NCI-H1105 treated with DMSO at 0.1 percent for 48 hours (cell line): ENCODE measurements around the gene CFAP77.

Source experiments
- DNase-seq: peaks from one replicate; lab custom pipeline; 2025; lab: John Stamatoyannopoulos, UW

Gene CFAP77

DNA sequence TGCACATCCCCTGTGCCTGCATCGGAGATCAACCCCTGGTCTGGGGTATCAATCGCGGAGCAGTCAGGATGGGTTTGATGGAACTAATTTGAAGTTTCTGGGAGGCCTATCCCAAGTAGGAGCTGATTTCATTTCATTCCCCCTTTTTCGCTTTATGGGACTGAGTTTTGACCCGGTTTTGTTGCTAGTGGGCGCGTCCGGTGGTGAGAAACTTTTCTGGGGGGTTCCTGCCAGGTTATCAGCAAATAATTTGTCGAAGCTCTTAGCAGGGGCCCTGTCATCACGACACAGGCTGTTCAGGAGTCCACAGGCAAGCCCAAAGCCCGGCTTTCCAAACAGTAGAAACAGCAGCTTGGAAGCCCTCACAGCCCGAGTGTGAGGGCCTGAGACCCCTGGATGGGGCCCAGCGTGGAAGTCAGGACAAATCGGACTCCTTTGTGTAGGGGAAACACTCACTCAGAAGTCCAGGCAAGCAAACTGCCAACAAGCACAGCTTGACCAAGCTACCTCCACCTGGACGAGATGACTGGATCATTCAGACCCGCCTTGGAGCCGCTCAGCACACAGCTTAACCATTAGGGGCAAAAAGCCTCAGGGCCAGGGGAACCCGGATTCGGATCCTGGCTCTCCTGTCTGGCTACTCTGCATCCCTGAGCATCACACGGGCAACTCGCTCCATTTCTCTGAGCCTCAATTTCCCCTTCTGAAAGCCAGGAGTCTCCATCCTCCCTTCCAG, 108.0 kb downstream of the CFAP77 start:
- DNase-seq, result no peak

DNA sequence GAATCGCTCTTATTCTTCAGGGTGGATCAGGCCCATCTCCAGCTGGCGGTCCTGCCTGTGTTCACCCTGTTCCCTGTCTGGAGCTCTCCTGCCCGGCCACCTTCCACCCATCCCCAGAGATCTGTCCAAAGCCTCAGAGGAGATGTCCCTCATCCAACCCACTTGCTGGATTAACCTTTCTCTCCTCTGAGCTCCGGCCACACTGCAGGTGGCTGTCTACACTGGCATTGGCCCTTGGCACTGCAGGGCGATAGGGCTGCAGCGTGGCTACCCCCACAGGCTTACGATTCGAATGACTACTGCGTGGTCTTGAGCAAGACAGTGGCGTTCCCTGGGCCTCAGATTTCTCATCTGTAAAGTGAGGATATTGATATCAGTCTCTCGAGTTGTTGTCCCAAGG, 108.6 kb downstream of the CFAP77 start:
- no peak for DNase-seq

DNA sequence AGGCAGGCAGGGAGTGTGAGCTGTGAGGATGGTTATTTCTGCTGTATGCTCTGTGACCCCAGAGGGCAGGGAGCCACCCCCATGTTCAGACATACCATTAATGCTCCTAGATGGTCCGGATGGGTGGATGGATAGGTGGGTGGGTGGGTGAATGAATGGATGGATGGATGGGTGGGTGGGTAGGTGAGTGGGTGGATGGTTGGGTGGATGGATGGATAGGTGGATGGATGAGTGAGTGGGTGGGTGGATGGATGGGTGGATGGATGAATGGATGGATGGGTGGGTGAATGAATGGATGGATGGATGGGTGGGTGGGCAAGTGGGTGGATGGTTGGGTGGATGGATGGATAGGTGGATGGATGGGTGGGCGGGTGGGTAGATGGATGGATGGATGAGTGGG, 109.0 kb downstream of the CFAP77 start:
- no peak for DNase-seq

DNA sequence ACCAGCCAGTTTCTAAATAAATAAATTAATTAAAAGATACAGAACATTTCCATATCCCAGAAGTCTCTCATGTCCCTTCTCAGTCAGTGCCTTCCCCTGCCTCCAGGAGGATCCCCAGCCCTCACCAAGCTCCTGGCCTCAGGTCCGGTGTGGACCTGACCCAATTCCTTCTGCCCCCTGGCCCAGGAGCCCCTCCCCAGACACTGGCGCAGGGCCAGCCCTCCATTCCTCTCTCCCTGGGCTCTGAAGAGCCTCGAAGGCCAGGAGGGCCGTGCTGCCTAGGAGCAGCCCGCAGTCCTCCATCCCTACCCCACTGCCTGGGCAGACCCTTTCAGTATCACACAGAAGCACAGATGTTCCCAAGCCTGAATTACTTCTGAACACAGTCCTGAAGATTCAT, 110.6 kb downstream of the CFAP77 start:
- DNase-seq, result no peak

DNA sequence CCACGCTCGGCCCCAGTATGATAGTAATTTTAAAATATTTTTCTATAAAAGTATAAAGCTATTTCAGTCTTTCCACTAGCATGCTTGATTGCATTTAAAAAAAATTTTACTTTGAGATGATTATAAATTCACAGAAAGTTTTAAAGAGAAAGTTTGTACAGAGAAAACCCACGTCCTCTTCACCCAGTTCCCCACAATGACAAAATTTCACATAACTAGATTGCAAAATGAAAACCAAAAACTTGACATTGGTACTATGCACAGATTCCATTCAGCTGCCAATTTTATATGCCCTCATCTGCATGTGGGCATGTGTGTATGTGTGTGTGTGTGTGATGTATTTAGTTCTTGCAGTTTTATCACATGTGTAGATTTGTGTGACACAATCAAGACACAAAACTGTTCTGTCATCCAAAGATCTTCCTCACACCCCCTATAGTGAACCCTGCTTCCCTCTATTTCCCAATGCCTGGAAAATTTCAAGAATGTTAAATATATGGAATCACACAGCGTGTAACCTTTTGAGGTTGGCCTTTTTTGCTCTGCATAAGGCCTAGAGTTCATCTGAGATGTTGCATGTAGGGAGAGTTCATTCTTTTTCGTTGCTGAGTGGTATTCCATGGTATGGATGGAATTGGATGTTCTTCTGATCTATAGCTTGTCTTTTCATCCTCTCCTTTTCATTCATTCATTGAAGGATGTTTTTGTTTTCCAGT, 115.5 kb downstream of the CFAP77 start:
- no peak for DNase-seq

DNA sequence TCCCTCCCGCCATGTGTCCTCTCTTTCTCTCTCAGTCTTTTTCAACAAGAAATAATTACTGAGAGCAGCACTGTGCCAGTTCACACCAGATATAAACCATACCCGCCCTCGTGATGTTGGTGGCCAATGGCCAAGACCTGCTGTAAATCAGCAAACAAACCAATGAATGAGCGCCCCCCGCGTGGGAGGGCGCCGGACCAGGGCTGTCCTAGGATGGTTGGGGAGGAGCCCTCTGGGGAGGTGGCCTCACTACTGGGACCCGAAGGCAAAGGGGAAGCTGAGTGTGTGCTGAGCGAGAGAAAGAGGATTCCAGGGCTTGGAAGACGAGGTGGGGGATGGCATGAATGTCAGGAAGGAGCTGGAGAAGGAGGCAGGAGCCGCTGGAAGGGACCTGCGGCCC, 121.2 kb downstream of the CFAP77 start:
- DNase-seq, result no peak

DNA sequence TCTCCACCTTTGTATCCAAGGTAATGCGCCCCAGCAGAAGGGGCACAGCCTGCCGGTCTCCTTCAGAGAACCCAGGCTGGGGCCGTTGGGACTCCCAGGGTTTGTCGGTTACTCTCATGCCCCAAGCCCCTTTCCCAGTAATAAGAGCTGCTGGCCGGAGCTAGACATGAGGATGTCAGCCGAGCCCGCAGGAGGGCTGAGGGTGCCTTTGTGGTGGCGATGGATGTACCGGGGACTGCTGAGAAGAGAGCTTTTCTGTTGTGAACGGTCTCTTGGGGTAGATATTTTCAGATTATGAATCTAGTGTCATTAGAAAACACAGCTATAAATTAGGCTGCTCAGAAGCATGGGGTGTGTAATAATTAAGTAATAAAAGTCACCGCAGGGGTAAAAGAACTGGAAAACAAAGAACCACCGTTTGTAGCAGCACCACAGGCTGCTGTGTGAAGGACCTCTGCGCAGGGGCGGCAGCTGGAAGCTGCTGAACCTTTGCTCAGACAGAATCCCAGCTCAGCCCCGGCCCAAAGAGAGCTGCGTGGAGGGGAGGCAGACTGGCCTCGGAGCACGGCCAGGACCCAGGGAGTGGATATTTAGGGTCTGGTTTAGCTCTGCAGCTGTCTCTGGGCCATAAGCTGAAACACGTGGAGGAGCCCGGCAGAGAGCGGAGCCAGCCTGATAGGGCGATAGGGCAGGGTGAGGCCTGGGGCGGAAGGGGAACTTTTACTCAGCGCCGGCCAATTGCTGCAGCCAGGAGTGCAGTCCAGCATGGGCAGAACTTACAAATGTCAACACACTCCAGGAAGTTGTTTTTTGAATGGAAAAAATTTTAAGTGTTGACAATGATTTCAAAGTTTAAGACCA, 121.9 kb downstream of the CFAP77 start:
- DNase-seq, result no peak

DNA sequence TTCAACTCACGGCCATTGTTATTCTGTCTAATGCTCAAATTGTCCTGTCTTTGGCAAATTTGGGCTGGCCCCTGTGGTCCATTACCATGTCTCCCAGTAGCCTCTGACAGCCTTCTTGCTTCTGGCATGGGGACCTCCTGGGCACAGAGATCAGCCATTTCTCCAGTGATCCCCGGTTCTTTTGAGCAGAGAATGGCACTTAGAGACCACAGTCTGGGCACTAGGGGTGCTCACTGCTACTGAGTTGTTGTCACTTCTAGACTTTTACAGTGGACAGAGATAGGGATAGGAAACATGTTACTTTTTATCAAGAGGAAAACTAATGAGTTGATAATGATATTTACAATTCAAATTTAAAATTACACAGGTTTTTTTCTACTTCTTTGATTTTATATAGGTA, 124.8 kb downstream of the CFAP77 start:
- no peak for DNase-seq

DNA sequence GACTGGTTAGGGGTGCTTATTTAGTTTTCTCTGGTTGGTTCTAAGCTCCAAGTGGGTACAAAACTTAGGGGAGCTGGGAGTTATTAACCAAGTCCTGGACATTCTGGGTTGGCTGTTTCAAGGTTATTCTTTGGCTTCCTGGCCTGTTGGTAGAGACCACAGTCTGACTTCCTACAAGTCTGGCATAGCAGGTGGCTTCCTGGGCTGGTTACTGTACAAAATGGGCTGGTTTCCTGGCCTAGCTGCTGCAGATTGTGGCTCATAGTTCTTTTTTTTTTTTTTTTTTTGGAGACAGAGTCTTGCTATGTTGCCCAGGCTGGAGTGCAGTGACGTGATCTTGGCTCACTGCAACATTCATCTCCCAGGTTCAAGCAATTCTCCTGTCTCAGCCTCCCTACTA, 126.1 kb downstream of the CFAP77 start:
- no peak for DNase-seq

DNA sequence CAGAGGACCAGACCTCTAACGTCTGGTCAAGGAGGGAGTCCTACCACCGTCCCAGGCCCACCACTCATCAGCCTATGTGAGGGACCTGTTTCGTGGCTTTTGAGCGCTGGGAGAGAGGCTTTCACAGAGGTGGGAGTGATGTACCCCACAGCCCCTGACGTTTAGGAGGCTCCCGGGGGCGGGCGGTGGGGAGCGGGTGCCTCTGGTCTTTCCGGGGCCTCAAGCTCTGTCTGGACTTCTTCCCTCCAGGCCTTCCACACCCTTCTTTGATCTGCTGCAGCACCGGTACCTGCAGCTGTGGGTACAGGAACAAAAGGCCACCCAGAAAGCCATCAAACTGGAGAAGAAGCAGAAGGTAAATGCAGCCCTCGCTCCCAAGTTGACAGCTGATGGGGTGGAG, 127.3 kb downstream of the CFAP77 start:
- no peak for DNase-seq

DNA sequence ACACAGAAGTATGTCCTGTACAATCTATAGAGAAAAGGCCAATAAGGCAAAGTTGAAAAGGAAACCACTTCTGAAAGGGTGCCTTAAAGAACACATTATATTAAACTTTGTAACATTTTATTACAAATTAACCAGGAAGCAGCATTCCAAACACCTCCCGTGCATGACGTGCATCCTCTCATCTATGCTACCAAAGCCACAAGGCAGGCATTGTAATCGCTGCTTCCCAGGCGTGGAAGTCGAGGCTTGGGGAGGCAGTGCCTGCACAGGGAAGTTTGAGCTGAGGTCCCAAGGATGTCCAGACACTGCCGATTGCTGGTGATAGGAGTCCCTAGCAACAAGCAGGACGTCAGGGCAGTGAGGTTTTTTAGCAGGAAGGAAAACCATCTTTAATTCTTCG, 128.1 kb downstream of the CFAP77 start:
- no peak for DNase-seq

DNA sequence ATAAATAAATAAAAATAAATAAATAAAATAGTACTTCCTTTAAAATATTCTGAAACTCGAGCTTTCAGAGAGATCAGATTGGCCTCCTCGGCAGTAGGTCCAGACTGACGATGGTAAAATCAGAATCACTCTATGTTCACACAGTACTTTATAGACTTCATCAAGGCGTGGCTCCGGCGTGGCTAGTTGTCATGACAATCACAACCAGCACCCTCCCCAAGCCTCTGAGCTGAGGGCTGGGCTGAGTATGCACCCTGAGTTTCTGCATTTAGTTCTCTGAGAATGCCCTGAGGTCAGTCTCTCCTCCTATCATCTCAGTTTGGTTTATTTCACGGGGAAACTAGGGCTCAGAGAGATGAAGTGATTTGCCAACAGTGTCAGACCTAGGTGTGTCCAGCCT, 129.1 kb downstream of the CFAP77 start:
- no peak for DNase-seq

DNA sequence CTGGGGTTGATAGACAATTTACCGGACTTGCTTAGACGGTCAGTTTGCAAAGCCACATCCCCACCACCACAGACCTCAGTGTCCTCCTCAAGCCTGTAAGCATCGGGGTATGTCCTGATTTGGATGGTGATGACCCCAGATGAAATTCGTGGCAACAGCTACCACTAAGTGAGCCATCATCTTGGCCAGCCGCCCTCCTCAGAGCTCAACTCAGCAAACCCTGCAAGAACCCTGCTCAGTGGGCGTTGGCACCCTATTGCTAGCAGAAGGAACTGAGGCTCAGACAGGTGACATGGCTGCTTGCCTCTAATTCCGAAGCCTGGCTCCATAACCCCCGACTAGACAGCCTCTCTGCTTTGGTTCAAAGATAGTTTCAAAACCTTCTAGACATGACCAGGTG, 131.0 kb downstream of the CFAP77 start:
- DNase-seq, result no peak

DNA sequence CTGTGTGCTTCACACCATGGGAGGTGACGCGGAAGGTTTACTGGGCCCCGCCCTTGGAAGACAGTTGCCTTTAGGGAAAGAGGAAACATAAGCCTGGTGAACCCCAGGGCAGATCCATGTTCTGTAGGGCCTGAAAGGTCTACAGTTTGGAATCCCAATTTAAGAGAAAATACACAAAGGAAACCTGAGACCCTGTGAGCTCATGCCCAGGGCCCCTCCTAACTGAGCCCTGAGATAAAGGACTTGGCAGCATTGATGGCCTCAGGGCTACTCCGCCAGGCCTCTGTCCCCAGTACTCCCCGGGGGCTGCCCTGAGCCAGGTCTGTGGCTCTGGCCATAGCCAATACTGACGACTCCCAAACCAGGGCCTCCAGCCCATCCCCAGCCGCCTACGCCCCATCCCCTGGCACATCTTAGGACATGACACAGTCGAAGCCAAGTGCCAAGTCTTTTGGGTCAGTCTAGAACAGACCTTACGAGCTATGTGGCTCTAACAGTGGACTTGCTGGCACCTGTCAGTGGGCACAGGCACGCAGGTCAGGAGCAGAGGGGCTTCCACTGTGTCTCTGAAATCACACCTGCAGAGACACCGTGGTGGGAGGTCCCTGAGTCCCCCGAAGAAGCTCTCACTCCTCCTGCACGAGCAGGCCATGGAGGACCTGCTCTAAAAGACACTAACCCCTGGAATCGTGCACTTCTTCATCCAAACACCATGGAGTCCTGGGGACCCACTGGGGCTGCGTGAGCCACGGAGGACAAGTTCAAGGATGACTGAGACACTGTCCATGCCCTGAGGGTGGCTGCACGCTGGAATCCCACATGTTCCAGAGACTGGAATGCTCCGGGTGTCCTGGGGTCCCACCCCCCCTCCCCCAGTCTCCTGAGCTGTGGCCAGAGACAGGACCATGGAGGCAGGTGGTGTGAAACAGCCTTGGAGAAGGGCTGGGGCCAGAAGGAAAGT, 132.1 kb downstream of the CFAP77 start:
- no peak for DNase-seq

DNA sequence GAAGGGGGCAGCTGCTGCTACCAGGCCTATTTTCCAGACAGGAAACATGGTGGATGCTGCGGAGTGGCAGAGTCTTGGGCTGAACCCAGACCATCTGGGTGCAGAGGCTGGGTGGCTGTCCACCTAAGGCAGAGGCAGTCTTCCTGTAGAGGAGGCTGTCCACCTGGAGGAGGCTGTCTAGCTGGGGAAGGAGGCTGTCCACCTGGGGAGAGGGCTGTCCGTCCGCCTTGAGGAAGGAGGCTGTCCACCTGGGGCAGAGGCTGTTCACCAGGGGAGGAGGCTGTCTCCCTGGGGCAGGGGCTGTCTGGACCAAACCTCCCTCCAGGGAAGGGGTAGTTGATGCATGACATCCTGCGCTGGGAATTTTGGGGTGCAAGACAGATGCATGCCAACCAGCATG, 133.2 kb downstream of the CFAP77 start:
- DNase-seq, result no peak

DNA sequence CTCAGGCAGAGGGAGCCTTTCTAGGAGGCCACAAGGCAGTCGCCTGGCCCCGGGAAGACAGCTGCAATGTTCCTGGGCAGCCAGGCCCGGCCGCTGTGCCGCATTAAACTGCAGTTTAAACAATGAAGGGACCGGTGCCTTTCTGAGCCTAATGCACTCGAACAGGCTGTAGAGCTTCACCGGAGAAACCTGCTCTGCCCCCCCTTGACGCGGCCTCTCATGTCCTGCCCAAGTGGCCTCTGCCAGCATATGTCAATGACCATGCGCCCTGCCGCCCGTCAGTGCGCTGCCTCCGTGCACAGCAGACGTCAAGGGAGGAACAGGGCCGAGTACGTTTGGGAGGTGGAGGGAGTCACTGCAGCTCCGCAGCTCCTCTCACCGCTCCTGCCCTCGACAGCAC, 133.9 kb downstream of the CFAP77 start:
- no peak for DNase-seq

DNA sequence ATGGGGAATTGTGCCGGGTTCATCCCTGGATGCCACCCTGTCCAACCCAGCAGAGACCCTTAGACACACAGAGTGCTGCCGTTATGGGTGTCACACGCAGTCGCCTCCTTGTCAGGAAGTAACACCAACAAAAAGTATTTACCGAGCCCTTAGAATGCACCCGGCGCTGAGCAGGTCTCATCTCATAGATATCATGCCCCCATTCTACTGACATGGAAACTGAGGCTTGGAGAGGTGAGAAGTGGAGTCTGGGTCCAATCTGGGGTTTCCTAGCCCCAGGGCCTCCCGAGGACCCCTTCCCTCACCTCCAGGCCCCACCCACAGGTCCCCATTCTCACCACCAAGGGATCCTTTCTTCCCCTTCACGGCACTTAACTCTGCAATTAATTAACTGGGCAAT, 135.6 kb downstream of the CFAP77 start:
- no peak for DNase-seq

DNA sequence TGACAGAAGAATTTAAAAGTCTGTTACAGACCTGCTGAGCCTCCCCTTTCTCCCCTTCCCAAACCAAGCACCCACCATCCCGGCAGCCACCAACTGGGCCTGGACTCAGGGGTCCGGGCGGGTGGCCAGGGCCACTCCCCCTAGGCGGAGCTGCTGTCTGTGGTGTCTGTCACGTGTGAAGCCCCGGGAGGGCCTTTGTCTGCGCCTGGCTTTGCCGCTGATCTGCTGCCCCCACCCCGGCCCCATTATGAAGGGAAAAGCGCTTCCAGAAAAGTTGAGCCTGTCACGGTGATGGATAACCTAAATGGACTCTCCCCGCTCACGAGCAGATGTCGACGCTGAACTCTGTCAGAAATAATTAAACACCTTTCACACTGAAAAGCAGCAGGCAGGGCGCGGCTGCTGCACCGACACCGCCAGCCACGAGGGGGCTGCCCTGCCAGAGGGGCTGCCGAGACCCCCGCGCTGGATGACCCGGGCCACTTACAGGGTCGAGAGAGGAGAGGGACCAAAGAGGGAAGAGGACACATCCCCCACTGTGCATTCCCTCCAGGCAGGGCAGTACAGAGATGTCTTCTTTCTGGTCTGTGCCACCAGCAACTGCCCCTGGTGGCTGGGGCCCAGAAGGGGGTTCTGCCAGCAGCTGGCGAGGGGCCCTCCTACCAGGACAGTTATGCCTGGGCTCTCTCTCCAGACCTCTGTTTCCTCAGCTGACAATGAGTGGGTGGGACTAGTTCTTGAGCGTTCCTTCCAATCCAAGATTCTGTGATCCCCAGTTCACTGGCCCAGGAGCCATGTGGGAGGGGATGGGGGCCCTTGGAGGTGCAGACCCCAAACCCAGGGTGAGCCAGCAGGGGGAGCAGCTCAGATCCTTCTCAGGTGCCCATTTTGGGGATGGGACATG, 136.4 kb downstream of the CFAP77 start:
- DNase-seq, result peak; percentile 79

DNA sequence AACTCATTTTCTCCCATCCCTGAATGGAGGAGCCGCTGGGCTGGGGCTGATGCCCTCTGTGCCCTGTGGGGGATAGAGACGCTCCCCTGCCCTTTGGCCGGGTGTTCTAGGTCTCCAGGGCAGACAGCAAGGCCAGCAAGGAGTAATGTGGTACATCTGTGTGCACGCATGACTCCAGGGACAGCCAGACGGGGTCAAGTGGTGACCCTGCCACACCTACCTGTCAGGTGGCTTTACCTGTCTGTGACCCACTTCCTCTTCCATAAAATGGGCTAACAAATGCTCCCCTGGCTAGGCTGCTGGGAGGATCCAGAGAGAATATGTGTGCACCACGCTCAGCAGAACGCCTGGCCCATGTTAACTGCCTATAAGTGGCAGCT, 137.0 kb downstream of the CFAP77 start:
- no peak for DNase-seq

DNA sequence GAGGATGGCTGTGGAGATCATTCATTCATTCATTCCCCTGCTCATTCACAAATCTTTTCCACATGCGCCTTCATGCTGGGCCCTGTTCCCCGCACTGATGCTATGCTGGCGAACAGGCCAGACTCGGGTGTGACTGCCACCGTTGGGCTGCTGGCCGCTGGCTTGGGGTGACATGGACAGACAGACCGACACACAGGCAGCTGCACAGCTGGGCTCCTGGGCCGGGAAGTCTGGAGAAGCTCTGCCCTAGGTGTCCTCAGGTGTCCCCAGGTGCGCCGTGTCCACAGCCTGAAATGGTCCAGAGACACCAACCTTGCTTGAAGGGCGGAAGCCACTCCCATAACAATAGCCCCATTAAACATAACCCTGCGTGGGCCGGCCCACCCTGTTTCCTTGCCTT, 137.4 kb downstream of the CFAP77 start:
- DNase-seq, result no peak
